Measurements from ENCODE around the gene SAP25. TPM values are rescaled to one million over a fixed set of nuclear protein-coding genes. Genes with fewer than 3 reads are reported as not detected.

Gene SAP25
- polyA plus RNA-seq, 1 of the 3 experiments (the other 2 are of a cell fraction), result 1.2 TPM

GRCh38 chr7:100582650-100583049 is 8.9 kb upstream of the SAP25 start:
- H3K4me2 ChIP-seq, result no peak overlapping the region
- H3K9me2 ChIP-seq, result no peaks in the 10 kb centered on the region
- no peak overlapping the region for H2AFZ ChIP-seq (ENCODE audit: low read depth)
- H3K27me3 ChIP-seq (ENCODE audit: insufficient read depth), result no peaks in the 10 kb centered on the region
- ChIA-PET CTCF (interaction anchor here (0.6 to 11.9 kb wide), 4 partner anchors 16 to 51 kb away, joined by 3 to 149 read pairs (median 3); no protein-coding TSS in a partner anchor), POLR2A (no interaction called here)
- peaks cover 13 to 30% of the 10 kb centered on the region in 2 experiments for H3K36me3 ChIP-seq (replicated peaks in 1 of 2; ENCODE audit: control insufficient read depth in 1 of 2, insufficient read depth in 2 of 2, low read length in 1 of 2)
- no peak overlapping the region for H3K9ac ChIP-seq
- TF ChIP-seq POLR2AphosphoS5 (IDR thresholded peaks at IDR 0.05; ENCODE audit: low read depth, low read length) (no peak), PBX3 (IDR thresholded peaks at IDR 0.05) (no peak), GATA2 (CRISPR knock-in tag; IDR thresholded peaks at IDR 0.05) (no peak), NFIC (IDR thresholded peaks at IDR 0.05; ENCODE audit: borderline replicate concordance) (no peak), MXI1 (IDR thresholded peaks at IDR 0.05; ENCODE audit: low read depth, low read length) (no peak), RAD21 (IDR thresholded peaks at IDR 0.05; ENCODE audit: low read length) (no peak), ZBTB33 (IDR thresholded peaks at IDR 0.05; ENCODE audit: borderline replicate concordance, low read depth) (no peak), FOSL2 (IDR thresholded peaks at IDR 0.05; ENCODE audit: borderline replicate concordance, low read depth) (no peak), NRF1 (IDR thresholded peaks at IDR 0.05; ENCODE audit: low read depth, low read length) (no peak), FOXM1 (IDR thresholded peaks at IDR 0.05; ENCODE audit: low read depth) (no peak), SIN3A (IDR thresholded peaks at IDR 0.05; ENCODE audit: borderline replicate concordance, low read depth, low read length) (no peak), TCF12 (IDR thresholded peaks at IDR 0.05) (no peak), GABPA (IDR thresholded peaks at IDR 0.05; ENCODE audit: low read depth) (no peak), ELF1 (IDR thresholded peaks at IDR 0.05) (no peak), TEAD4 (IDR thresholded peaks at IDR 0.05; ENCODE audit: borderline replicate concordance, insufficient read depth) (no peak), TAF1 (IDR thresholded peaks at IDR 0.05; ENCODE audit: borderline replicate concordance, low read depth, low read length) (no peak), RCOR1 (IDR thresholded peaks at IDR 0.05; ENCODE audit: low read length) (no peak)
- TF ChIP-seq, protein P1, sequence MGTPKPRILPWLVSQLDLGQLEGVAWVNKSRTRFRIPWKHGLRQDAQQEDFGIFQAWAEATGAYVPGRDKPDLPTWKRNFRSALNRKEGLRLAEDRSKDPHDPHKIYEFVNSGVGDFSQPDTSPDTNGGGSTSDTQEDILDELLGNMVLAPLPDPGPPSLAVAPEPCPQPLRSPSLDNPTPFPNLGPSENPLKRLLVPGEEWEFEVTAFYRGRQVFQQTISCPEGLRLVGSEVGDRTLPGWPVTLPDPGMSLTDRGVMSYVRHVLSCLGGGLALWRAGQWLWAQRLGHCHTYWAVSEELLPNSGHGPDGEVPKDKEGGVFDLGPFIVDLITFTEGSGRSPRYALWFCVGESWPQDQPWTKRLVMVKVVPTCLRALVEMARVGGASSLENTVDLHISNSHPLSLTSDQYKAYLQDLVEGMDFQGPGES (IDR thresholded peaks at IDR 0.05; ENCODE audit: low read depth, low read length), result no peak
- TF ChIP-seq, protein P2, sequence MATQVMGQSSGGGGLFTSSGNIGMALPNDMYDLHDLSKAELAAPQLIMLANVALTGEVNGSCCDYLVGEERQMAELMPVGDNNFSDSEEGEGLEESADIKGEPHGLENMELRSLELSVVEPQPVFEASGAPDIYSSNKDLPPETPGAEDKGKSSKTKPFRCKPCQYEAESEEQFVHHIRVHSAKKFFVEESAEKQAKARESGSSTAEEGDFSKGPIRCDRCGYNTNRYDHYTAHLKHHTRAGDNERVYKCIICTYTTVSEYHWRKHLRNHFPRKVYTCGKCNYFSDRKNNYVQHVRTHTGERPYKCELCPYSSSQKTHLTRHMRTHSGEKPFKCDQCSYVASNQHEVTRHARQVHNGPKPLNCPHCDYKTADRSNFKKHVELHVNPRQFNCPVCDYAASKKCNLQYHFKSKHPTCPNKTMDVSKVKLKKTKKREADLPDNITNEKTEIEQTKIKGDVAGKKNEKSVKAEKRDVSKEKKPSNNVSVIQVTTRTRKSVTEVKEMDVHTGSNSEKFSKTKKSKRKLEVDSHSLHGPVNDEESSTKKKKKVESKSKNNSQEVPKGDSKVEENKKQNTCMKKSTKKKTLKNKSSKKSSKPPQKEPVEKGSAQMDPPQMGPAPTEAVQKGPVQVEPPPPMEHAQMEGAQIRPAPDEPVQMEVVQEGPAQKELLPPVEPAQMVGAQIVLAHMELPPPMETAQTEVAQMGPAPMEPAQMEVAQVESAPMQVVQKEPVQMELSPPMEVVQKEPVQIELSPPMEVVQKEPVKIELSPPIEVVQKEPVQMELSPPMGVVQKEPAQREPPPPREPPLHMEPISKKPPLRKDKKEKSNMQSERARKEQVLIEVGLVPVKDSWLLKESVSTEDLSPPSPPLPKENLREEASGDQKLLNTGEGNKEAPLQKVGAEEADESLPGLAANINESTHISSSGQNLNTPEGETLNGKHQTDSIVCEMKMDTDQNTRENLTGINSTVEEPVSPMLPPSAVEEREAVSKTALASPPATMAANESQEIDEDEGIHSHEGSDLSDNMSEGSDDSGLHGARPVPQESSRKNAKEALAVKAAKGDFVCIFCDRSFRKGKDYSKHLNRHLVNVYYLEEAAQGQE (IDR thresholded peaks at IDR 0.05; ENCODE audit: low read depth, low read length), result no peak
- peaks cover 33% of the 10 kb centered on the region for H3K79me2 ChIP-seq (ENCODE audit: insufficient read depth)
- 89% methylated on average over 11 of the region's 11 CpGs for WGBS (ENCODE audit: low lambda C conversion rate)
- no peak overlapping the region for H3K4me3 ChIP-seq (ENCODE audit: low read depth in 2 of 2, low read length in 1 of 2)
- H3K9me3 ChIP-seq, result no peaks in the 10 kb centered on the region
- no peaks in the 10 kb centered on the region for H3F3A ChIP-seq (replicated peaks; ENCODE audit: insufficient read depth)
- H3K4me1 ChIP-seq (ENCODE audit: control insufficient read depth in 1 of 2, insufficient read depth in 2 of 2, low read depth in 1 of 2, low read length in 1 of 2), result peaks cover 6 to 15% of the 10 kb centered on the region in 2 experiments; a peak in 2 of 4 replicates
- peaks cover 32% of the 10 kb centered on the region for H4K20me1 ChIP-seq (ENCODE audit: insufficient read depth)
- no peak overlapping the region for H3K27ac ChIP-seq (ENCODE audit: low read depth in 2 of 2, low read length in 1 of 2)
- DNase-seq, result no peak

All from SK-N-SH (cell line).